HG03135 (cell line): ENCODE data around the gene SLC35E4.
"Not testable (repeated sequence)": the region's sequence is repeated elsewhere in the genome, so short reads cannot be mapped to it uniquely, and the experiment has no call there.

Experiments
- ATAC-seq: cut with Tn5 transposase; IDR thresholded peaks from one replicate; pipeline ENCODE4 v1.9.1; 2021; ENCODE audit warnings: mild to moderate bottlenecking, moderate library complexity; ENCODE audit not compliant: unreplicated experiment

Gene SLC35E4, protein sequence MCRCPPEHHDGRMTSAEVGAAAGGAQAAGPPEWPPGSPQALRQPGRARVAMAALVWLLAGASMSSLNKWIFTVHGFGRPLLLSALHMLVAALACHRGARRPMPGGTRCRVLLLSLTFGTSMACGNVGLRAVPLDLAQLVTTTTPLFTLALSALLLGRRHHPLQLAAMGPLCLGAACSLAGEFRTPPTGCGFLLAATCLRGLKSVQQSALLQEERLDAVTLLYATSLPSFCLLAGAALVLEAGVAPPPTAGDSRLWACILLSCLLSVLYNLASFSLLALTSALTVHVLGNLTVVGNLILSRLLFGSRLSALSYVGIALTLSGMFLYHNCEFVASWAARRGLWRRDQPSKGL

DNA sequence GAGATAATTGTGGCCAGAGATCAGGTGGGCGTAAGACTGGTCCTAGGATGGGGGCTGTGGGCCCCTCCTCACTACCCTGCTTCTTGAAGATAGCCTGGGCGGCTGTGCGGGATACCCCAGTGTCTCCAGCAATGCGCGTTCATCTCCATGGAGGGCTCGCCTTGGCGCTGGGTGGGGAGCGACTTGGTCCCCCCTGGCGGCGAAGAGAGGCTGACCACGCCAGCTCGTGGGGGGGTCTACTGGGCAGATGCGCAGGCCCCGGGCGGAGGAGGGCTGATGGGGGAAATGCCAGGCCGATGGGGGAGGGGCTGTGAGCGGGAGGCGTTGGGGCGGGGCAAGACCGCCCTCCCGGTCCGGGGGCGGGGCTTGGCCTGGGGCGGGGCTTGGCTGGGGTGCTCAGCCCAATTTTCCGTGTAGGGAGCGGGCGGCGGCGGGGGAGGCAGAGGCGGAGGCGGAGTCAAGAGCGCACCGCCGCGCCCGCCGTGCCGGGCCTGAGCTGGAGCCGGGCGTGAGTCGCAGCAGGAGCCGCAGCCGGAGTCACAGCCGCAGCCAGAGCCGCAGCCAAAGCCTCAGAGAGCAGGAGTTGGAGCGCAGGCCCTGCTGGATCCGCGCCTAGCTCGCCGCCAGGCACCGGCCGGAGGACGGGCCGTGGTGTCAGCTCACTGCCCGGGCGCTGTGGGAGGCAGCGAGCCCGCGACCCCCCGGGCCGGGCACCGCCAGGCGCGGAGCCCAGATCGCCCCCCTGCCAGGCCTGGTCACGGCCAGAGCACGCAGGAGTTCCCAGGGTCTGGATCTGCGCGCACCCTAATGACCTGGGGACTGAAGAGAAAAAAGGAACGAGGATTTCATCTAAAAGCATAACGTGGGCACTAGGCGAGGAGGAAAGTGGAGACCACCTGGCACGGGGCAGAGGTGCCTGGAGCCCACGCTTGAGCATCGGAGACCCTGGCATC, at the start of gene SLC35E4:
SLC35E4 (plus strand) TSS at position 509 of the 953 bp plus-strand sequence. CDS start 670 bp downstream, outside the sequence.
- peak; percentile 64 for ATAC-seq

DNA sequence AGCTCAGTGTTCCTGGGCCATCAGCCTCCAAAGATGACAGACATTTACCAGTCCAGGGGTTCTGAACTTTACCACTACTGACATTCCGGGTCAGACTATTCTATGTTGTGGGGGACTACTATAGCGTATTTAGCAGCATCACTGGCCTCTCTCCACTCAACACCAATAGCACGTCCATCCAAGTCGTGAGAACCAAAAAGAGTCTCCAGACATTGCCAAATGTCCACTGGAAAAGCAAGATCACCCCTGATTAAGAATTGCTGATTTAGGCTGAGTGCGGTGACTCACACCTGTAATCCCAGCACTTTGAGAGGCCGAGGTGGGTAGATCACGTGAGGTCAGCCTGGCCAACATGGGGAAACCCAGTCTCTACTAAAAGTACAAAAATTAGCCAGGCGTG, 49.2 kb upstream of the SLC35E4 start:
- no peak for ATAC-seq

- no peak for ATAC-seq
Observed at GRCh38 chr22:30591191-30591587, 44.4 kb upstream of the SLC35E4 start.

GRCh38 chr22:30591588-30592359, 43.8 kb upstream of the SLC35E4 start, which contains the start of gene PES1:
Gene PES1, minus strand, starts transcription at chr22:30591910. Its CDS starts 77 bp downstream, at chr22:30591833.
- peak; percentile 90 for ATAC-seq

DNA sequence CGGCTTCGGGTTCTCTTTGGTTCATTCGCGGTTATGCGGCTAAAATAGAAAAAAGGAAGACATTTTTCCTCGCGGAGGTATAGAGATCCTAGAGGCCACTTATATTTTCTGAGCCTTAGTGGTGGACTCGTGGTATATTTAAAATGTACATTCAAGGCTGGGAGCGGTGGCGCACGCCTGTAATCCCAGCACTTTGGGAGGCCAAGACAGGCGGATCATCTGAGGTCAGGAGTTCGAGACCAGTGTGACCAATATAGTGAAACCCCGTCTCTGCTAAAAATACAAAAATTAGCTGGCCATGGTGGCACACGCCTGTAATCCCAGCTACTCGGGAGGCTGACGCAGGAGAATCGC, 43.2 kb upstream of the SLC35E4 start:
- ATAC-seq = not testable (repeated sequence)

DNA sequence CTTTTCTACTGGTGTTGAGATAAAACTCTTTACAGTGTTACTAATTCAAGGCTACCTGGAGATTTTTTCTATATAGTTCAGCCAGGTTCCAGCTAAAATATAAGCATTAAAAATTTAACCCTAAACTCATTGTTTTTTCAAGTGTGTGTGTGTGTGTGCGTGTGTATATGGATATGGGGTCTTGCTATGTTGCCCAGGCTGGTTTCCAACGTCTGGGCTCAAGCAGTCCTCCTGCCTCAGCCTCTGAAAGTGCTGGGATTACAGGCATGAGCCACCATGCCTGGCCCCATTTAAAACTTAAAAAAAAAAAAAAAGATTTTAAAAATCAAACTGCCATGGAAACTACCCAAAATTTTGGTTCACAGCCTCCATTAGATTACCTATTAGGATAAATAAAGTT, 39.4 kb upstream of the SLC35E4 start:
- ATAC-seq = no peak

DNA sequence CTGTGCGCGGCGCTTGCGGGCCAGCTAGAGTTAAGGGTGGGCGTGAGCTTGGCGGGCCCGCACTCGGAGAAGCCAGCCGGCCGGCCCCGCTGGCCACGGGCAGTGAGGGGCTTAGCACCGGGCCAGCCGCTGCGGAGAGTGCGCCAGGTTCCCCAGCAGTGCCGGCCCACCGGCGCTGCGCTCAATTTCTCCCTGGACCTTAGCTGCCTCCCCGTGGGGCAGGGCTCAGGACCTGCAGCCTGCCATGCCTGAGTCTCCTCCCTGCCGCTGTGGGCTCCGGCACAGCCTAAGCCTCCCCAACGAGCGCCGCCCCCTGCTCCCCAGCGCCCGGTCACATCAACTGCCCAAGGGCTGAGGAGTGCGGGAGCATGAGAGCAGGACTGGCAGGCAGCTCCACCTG, 38.7 kb upstream of the SLC35E4 start:
- ATAC-seq = no peak

DNA sequence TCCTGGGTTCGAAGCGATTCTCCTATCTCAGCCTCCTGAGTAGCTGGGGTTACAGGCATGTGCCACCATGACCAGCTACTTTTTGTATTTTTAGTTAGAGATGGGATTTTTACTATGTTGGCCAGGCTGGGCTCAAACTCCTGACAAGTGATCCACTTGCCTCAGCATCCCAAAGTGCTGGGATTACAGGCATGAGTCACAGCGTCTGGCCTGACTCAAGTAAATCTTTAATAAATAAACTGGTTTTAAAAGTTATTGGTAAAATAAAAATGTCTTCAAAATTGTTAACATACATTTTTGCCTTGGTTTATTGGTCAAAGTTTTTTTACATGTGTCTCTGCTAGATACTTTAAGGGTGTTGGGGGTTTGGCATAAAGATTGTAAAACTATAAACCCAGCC, 36.6 kb upstream of the SLC35E4 start:
- ATAC-seq = no peak

DNA sequence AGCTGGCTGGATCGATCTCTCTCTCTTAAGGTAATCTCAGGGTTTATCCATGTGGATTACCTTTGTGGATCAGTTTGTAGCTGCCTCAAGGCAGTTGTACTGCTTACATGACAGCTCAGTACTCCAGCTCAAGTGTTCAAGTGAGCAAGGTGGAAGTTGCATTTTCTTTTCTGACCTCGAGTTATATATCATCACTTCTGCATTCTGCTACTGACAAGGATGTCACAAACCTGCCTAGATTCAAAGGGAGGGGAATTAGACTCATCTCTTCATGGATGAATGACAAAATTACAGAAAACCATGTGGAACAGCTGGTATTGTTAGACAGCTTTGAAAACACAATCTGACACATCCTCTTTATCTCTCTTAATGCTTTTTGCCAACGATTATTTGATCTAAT, 34.7 kb upstream of the SLC35E4 start:
- no peak for ATAC-seq

DNA sequence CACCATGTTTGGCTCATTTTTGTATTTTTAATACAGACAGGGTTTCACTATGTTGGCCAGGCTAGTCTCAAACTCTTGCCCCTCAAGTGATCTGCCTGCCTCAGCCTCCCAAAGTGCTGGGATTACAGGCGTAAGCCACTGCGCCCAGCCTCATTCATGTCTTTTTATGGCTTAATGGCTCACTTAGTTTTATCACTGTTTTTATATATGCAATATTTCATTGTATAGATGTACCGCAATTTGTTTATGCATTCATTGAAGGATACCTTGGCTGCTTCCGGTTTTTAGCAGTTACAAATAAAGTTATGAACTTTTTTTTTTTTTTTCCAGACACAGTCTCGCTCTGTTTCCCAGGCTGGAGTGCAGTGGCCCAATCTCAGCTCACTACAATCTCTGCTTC, 34.1 kb upstream of the SLC35E4 start:
- ATAC-seq = no peak

- ATAC-seq = no peak
Observed at GRCh38 chr22:30602049-30602448, 33.5 kb upstream of the SLC35E4 start.

DNA sequence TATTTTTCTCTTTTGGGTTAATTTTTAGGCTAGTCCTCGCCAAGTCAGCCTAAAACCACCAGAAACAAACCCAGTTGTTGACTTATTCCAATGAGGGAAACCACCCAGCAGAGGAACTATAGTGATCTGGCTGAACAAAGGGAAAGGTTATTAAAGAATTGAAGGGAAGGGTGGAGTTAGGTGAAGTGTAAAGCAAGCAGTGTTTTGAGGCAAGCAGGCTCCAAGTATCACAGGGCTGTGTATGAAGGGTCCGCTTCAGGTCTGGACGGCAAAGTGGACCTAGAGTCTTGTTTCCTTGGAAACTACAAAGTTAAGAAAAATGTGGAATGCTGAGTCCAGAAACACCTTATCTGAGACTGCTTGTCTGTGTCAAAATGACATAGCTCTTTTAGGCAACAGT, 31.8 kb upstream of the SLC35E4 start:
- ATAC-seq = no peak

- no peak for ATAC-seq
Observed at GRCh38 chr22:30604723-30605122, 30.9 kb upstream of the SLC35E4 start.

DNA sequence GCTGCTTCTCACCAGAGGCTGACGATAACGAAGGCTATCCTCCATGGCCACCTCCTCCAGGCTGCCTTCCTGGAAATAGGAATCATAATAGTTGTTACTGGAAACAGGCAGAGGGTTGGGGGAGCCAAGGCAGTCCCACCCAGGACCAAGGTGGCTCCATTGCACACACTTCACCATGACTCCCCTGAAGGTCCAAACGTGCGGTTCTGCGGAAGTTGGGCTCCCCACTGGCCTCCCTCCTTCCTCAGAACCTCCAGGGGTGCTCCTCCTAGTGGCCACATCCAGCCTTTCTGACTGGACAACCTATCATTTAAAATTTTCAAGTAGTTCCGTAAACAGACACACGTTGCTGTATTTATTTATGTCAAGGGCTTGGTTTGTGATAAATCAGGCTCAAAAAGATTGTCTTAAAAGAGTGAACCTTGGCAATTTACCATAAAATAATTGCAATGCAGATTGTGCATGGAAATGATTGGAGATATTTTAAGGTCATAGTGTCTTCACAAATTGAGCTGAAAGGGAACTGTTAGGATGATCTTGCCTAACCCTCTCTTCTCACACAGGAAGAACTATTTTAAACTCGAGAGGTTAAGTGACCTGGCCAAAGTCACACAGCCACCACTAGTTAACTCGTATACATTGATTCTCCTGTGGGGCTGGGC, 30.0 kb upstream of the SLC35E4 start:
- no peak for ATAC-seq

GRCh38 chr22:30606455-30607299, 28.9 kb upstream of the SLC35E4 start, which contains the start of gene TCN2:
Gene TCN2, plus strand, starts transcription at chr22:30607174. Its CDS starts 158 bp downstream, at chr22:30607332.
- ATAC-seq = peak; percentile 46

GRCh38 chr22:30607300-30607930, 28.2 kb upstream of the SLC35E4 start:
- ATAC-seq = peak; percentile 9

DNA sequence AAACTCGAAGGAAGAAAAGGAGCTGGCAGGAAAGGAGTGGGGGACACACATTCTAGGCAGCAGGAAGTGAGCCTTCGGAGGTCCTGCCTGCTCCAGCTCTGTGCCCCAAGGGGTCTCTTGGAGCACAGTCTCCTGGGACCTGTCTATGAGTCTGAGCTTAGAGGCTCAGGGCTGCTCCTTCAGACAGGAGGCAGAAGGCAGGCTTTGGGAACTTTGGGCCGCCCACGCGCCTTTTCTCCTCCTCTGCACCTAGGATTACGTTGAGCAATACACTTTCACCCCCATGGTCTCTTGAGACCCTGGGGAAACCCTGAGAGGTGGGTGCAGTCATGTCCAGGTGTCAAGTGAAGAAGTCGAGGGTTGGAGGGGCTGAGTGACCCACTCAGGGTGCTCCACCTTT, 27.6 kb upstream of the SLC35E4 start:
- no peak for ATAC-seq

DNA sequence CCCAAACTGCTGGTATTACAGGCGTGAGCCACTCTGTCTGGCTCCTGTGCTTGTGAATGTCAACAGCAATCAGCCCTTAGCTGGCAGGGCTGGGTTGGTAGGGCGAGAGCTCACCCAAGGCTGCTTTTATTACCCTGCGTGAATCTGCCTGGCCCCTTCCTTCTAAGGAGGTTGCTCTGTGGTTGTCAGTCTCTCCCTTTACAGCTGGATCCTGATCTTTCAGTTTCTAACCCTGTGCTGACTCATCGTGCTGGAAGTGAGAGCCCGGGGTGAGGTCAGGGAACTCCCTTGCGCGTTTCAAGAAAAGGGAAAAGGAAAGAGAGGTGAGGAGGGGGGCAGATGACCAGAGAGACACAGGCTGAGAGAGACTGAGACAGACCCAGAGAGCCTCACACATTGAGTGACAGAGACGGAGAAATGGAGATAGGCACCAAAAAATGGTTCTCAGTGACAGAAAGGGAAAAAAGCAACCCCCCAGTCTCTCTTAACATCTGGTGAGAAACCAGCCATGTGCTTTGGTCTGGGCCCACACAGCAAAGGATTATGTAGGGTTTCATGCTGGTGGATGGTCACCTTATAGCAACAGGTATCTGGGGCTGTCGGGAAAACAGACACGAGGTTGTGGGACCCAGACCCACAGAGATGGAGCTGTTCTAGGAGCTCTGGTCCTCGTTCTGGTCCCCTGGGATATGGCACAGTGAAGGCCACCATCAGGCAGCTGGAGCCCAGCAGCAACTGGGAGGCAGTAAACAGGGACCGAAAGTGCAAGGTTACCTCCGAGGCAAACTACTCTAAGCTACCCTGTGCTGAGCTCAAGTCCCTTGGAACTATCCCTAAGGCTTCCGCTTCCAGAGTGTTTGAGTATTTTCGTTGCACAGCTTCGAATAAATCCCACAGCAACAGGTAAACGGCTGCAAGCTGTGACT, 26.1 kb upstream of the SLC35E4 start:
- ATAC-seq = no peak
